Measurements from ENCODE around the gene CYB561D2.

The CYB561D2 gene

DNA sequence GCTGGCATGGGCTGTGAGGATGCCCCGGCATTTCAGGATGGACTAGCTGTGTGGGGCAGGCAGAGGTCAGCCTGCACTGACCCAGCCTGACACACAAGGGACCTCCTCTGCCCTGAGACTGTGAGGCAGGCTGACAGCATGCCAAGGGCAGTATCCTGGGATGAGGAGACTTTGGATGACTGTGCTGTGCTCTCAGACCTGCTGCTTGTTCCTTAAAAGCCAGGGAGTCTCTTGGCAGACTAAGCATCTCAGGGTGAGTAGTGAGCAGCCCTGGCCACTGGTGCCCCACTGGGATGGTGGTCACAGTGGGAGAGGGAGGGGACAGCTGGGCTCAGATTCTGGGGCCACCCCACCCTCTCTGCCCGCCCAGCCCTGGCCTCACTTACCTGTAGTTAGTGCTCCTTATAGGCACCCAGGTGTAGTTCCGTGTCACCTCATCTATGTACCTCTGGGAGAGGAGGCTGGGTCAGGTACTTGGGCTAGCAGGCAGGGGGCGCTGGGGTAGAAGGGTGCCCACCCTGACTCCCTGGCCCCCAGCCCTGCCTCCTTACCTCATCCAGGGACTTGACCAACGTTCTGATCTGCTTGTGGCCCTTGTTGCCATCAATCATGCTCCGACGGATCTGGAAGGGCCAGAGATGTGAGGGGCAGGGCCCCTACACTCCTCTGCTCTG, 24.7 kb downstream of the CYB561D2 start:
- Histone ChIP-seq H3K9me2 (ENCODE audit: low read depth, low read length) (no peaks in the 10 kb centered on the region), H4K20me1 (ENCODE audit: insufficient read depth, low read length) (no peaks in the 10 kb centered on the region), H3K36me3 (ENCODE audit: insufficient read depth, low read length) (no peaks in the 10 kb centered on the region), H3K4me1 (ENCODE audit: insufficient read depth, low read length, severe bottlenecking) (no peaks in the 10 kb centered on the region), H3K4me2 (ENCODE audit: low read length) (no peak overlapping the region), H3K9ac (ENCODE audit: low read length) (no peak overlapping the region), H3K9me3 (ENCODE audit: low read length) (no peaks in the 10 kb centered on the region), H3K27me3 (ENCODE audit: insufficient read depth, low read length) (0 out of 2 replicates have a peak, but pooled peaks cover 6% of the 10 kb centered on the region), H3K4me3 (ENCODE audit: low read depth, low read length, poor library complexity, severe bottlenecking) (no peak overlapping the region), H3K79me2 (ENCODE audit: insufficient read depth, low read length) (no peaks in the 10 kb centered on the region), H3F3A (ENCODE audit: insufficient read depth, low read length) (no peaks in the 10 kb centered on the region), H2AFZ (ENCODE audit: low read length) (no peak overlapping the region), H3K27ac (ENCODE audit: low read depth, low read length, poor library complexity, severe bottlenecking) (no peak overlapping the region)
- TF ChIP-seq, protein P1, sequence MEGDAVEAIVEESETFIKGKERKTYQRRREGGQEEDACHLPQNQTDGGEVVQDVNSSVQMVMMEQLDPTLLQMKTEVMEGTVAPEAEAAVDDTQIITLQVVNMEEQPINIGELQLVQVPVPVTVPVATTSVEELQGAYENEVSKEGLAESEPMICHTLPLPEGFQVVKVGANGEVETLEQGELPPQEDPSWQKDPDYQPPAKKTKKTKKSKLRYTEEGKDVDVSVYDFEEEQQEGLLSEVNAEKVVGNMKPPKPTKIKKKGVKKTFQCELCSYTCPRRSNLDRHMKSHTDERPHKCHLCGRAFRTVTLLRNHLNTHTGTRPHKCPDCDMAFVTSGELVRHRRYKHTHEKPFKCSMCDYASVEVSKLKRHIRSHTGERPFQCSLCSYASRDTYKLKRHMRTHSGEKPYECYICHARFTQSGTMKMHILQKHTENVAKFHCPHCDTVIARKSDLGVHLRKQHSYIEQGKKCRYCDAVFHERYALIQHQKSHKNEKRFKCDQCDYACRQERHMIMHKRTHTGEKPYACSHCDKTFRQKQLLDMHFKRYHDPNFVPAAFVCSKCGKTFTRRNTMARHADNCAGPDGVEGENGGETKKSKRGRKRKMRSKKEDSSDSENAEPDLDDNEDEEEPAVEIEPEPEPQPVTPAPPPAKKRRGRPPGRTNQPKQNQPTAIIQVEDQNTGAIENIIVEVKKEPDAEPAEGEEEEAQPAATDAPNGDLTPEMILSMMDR (IDR thresholded peaks at IDR 0.05; ENCODE audit: low read length): peak; percentile 42; the same call in 1 of the 2 replicates
- no peak for TF ChIP-seq EZH2 (IDR thresholded peaks at IDR 0.05; ENCODE audit: borderline replicate concordance, low read length)

DNA sequence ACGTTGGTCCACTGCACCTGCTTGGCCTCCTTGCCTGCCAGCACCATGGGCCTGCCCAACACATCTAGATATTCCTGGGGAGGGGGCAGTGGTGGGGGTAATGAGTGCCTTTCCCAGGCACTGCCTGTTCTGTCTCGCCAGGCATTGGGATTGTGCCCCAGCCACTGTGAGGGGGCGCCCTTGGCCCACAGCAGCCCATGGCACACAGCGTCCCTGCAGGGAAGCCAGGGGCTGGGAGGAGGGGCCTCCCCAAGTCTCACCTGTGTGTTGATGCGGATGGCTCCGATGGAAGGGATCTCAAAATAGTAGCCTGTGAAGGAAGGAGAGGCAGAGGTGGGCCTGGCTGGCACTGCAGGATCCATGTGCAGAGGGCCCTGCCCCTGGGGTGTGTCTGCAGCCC, 27.4 kb downstream of the CYB561D2 start:
- Histone ChIP-seq H3K27ac (ENCODE audit: low read depth, low read length, poor library complexity, severe bottlenecking) (no peak overlapping the region), H3K4me3 (ENCODE audit: low read depth, low read length, poor library complexity, severe bottlenecking) (no peak overlapping the region), H3F3A (ENCODE audit: insufficient read depth, low read length) (no peaks in the 10 kb centered on the region), H3K36me3 (ENCODE audit: insufficient read depth, low read length) (no peaks in the 10 kb centered on the region), H3K9me3 (ENCODE audit: low read length) (no peaks in the 10 kb centered on the region), H4K20me1 (ENCODE audit: insufficient read depth, low read length) (no peaks in the 10 kb centered on the region), H3K27me3 (ENCODE audit: insufficient read depth, low read length) (no peaks in the 10 kb centered on the region), H3K79me2 (ENCODE audit: insufficient read depth, low read length) (no peaks in the 10 kb centered on the region), H3K9ac (ENCODE audit: low read length) (no peak overlapping the region), H2AFZ (ENCODE audit: low read length) (no peak overlapping the region), H3K4me2 (ENCODE audit: low read length) (no peak overlapping the region), H3K4me1 (ENCODE audit: insufficient read depth, low read length, severe bottlenecking) (no peaks in the 10 kb centered on the region), H3K9me2 (ENCODE audit: low read depth, low read length) (no peaks in the 10 kb centered on the region)
- TF ChIP-seq, protein P1 (IDR thresholded peaks at IDR 0.05; ENCODE audit: low read length): no peak
- no peak for TF ChIP-seq EZH2 (IDR thresholded peaks at IDR 0.05; ENCODE audit: borderline replicate concordance, low read length)

DNA sequence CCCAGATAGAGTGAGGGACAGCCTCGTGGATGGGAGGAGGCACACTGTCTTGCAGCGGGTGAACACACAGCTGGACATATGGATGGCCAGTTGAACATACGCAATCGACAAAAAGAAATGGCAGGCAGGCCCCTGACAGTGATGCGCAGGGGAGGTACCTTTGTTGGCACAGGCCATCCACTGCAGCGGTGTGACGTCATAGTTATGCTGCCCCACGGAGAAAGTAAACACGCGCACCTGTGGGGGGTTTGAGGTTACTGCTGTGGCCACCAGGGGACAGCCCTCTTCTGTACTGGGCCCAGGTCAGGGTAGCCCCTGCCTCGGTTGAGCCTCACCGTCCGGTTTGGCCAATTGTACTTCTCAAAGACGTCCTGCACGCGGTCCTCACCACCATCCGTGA, 28.1 kb downstream of the CYB561D2 start:
- Histone ChIP-seq H3K4me2 (ENCODE audit: low read length) (no peak overlapping the region), H3K27ac (ENCODE audit: low read depth, low read length, poor library complexity, severe bottlenecking) (no peak overlapping the region), H3K27me3 (ENCODE audit: insufficient read depth, low read length) (no peaks in the 10 kb centered on the region), H3K4me1 (ENCODE audit: insufficient read depth, low read length, severe bottlenecking) (no peaks in the 10 kb centered on the region), H3K4me3 (ENCODE audit: low read depth, low read length, poor library complexity, severe bottlenecking) (no peak overlapping the region), H3K9me3 (ENCODE audit: low read length) (no peaks in the 10 kb centered on the region), H3K79me2 (ENCODE audit: insufficient read depth, low read length) (no peaks in the 10 kb centered on the region), H4K20me1 (ENCODE audit: insufficient read depth, low read length) (no peaks in the 10 kb centered on the region), H3K36me3 (ENCODE audit: insufficient read depth, low read length) (no peaks in the 10 kb centered on the region), H3F3A (ENCODE audit: insufficient read depth, low read length) (no peaks in the 10 kb centered on the region), H3K9me2 (ENCODE audit: low read depth, low read length) (no peaks in the 10 kb centered on the region), H3K9ac (ENCODE audit: low read length) (no peak overlapping the region), H2AFZ (ENCODE audit: low read length) (no peak overlapping the region)
- no peak for TF ChIP-seq EZH2 (IDR thresholded peaks at IDR 0.05; ENCODE audit: borderline replicate concordance, low read length)
- TF ChIP-seq, protein P1 (IDR thresholded peaks at IDR 0.05; ENCODE audit: low read length): no peak
